GM19452 (cell line): ENCODE measurements around the gene WDR7.

Source experiments
- ATAC-seq: cut with Tn5 transposase; IDR thresholded peaks from one replicate; pipeline ENCODE4 v1.9.1; 2021; ENCODE audit not compliant: unreplicated experiment

WDR7 gene

GRCh38 chr18:56983275-56983992, 332.3 kb downstream of the WDR7 start:
- ATAC-seq, result no peak

DNA sequence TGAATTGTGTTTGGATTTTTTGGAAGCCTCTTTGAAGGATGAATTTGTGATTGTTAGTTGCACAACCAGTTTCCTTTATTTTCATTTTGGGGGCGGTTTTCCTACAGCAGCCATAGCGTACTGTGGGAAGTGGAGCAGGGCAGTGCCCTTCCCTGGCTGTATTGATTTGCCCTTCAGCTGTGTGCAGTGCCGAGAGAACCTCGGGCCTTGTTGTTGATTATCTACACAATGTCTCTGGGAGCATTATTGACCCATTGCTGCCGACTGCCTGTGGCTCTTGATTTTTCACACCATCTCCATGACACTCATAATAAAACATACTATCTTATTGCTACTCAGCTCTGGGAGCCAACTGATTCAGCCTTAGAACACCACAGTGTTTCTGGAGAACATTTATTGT, 333.6 kb downstream of the WDR7 start:
- no peak for ATAC-seq

GRCh38 chr18:56986829-56987228, 335.7 kb downstream of the WDR7 start:
- no peak for ATAC-seq

DNA sequence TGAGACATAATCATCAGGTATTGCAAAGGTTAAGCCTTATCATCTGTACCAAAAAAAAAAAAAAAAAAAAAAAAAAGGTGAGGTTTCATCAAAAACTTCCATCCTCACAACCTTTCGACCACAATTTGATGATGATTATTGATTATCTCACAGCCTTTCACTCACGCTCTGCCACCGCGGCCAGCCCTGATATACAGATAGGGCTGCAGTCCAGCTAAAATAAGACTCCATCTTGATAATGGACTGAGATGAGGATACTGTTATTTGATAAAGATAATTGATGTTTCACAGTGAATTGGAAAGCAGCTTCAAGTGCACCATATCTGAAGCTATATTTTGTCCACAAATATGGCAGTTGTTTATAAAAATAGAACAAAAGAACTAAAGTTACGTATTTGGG, 336.1 kb downstream of the WDR7 start:
- ATAC-seq, result no peak

DNA sequence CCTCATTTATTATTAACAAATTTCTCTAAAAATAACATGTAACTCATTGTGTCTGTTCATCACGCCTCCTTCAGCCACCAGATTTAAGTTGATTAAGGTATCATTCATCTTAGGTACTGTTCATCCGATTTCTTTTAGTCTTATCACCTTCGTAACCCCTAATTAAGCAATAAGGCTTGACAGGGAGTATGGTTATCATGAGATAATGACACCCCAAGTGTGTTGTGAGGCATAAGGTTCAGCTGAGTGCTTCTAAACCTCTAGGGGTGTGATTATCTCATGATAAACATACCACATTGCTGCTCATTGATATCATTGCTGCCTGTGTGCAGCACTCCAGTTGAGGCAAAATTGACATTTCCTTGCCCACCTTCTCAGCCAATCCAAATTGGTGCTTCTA, 336.9 kb downstream of the WDR7 start:
- no peak for ATAC-seq

DNA sequence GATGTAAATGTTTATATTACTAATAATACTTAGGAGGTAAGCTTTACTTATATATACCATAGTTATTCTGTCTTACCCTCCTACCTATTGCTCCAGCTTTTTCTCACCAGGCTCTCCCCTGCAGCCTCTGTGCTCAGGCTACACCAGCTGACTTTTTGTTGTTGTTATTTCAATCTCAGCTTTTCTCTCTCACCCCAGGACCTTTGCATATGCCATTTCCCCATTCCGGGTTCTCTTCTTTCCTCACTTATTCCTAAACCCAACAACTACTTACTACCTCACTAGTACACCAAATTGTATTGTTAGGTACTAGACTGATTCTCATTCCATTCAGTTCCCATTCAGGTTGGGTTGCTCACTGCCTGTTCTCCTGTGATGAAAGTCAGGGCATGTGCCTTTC, 339.5 kb downstream of the WDR7 start:
- no peak for ATAC-seq

DNA sequence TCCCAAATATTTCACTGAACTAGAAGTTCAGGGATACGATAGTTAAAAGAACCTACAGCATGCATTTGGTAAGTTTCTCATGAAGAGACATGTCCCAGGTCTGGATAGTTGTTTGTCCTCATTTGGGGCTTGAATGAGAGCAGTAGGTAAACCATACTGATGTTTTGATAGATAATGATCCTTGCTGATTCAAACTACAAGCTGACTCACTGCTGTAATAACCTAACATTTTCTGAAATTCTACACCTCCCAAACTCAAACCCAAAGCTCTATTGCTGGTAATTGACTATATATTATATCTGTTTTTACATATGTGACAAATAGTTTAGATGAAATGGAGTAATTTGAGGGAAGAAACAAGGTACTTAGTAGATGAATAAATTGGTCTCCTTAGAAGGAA, 341.6 kb downstream of the WDR7 start:
- ATAC-seq, result no peak

- no peak for ATAC-seq
Measured at GRCh38 chr18:56995579-56996188, 344.5 kb downstream of the WDR7 start.

- no peak for ATAC-seq
Measured at GRCh38 chr18:56997200-56997599, 346.0 kb downstream of the WDR7 start.

DNA sequence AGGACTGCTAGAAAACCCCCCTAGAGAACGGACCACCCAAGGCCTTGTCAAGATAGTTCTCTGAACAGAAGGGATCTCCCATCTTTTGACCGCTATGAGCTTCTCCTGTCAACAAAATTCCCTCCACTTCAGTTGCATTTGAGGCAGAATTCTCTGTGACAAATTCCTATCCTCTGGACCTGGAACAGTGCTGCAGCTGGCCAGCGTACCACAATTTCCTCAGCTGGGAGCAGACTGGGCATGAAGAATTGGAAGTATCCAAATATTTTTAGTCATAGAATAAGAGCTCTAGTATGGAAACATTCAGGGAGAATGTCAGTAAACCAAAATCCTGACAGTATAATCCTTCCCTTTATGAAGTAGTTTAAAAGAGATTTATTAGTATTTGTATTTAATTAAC, 348.7 kb downstream of the WDR7 start:
- no peak for ATAC-seq

DNA sequence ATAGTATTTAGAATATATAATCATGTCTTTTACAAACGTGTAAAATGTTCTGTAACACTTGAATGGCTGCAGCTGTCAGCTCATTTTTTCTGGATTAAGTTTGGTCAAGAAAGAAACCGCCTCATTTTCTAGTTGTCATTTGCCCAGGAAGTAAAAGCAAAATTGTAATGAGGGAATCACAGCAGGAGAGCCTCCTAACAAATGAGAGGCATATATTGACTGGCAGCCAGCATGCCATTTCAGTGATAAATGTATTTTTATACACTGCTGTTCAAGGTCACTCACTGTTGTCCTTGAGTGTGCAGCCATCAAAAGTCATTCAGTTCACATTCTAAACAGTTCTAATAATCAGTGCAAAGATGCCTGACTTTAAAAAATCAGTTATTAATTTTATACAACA, 351.5 kb downstream of the WDR7 start:
- no peak for ATAC-seq

- ATAC-seq, result no peak
Measured at GRCh38 chr18:57003342-57003741, 352.2 kb downstream of the WDR7 start.

GRCh38 chr18:57004366-57005121, 353.4 kb downstream of the WDR7 start:
- peak; percentile 99 for ATAC-seq

GRCh38 chr18:57008001-57008686, 357.0 kb downstream of the WDR7 start:
- no peak for ATAC-seq

GRCh38 chr18:57009844-57010243, 358.7 kb downstream of the WDR7 start:
- ATAC-seq, result no peak

DNA sequence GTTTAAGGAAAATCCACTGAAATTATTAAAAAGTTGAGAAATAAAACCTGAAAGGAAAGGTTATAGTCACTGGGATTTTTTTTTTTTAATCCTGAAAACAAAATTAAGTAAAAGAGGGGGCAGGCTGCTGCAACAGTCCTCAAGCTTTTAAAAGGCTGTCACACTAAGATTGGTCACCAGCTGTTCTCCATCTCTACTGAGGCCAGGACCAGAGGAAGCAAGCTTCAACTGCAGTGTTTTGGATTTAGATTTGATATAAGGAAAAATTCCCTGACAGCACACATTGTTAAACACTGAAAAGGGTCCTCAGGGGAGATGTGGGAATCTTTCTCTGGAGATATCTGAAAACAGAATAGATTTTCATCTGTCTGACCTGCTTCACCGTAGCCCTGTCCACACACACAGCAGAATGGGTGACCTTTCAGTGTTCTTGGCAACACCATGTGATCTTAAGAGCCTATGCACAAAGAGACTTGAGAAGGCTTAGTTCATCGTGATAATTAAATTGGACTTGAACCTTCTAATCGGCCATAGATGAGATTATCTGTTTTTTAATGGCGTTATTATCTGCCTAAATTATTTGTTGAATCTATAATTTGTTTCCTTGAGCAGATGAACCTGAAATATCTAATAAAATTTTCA, 363.7 kb downstream of the WDR7 start:
- ATAC-seq, result no peak

DNA sequence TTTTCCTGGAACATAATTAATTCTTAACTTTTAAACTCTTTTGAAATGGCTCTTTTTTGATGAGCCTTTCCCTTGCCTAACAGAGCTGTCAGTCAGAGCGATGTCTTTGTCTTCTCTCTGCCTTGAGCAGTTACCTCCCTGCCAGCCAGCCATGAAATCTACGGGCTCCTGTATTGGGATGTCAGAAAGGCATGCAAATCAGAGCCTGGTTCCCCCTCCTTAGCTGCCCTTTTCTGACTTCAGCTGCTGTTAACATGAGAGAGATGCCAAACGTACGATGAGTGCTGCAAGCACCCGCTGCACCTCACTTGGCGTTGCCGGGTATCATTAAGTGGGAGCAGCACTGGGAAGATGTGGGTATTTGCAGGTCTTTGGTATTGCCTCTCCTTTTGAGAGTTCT, 364.3 kb downstream of the WDR7 start:
- no peak for ATAC-seq

DNA sequence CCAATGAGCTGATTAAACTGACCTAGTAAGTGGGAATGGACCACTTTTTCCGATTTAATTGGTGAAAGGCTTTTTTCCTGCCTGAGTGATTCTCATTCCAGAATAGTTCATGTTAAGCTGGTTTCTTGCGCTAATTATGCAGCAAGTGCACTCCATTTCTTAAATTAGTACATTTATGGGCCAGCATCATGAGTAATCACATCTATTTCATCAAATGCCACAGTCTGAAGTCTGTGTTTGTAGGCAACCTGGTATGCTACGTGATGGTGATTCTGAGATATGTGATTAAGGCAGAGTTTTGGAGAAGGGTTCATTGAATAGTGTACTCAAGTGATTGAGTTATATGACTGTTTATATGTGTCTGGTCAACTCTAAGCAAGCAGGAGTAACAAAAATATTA, 367.7 kb downstream of the WDR7 start:
- ATAC-seq, result no peak

DNA sequence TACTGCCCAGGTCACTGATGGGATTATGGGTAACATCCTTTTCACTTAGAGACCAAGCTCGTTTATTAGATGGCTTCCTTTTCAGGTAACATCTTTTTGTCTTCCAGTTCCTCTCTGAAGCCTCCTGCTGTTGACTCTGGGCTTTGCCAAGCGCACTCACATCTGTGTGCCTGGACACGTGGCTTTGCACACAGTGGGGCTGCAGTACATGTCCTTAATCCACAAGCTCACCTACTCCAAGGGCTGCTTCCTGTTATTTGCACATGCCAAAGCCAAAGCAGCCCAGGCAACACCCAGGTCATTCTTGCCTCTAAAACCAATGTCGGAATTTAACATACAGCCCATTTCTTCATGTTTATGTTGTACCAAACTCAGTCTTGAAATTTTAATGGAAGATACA, 371.6 kb downstream of the WDR7 start:
- ATAC-seq, result no peak

GRCh38 chr18:57023275-57023882, 372.2 kb downstream of the WDR7 start:
- no peak for ATAC-seq

DNA sequence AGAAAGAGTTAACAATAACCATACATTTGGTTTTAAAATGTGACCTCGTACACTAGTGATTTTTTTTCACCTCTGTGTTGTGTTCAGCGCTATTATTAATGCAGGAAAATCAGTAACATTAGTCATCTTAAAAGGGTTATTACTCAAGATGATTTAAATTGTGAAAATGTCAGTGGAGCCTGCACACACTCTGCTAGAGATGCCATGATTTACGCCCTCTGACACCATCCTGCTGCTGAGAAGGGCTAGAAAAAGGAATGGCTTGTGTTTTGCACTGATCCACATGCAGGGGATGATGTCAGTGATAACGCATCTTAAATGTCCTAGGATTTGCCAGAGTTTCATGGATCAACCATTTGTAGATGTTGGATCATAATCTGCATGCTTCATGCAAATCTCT, 374.4 kb downstream of the WDR7 start:
- no peak for ATAC-seq
